Activated B cell treated with CpG ODN at 0.5 μM for 24 hours (primary cell): ENCODE data around the gene NDUFAF2. TPM values are rescaled to one million over a fixed set of nuclear protein-coding genes. Genes with fewer than 3 reads are reported as not detected.

Source experiments
- ATAC-seq: fragments of 200-7000 bp; cut with Tn5 transposase; one replicate; pipeline ENCODE4 v1.10.0; 2021; ENCODE audit warnings: low read depth, mild to moderate bottlenecking, moderate library complexity
- CTCF ChIA-PET: fragments of 350-600 bp; sonication (Branson Sonifier 250); formaldehyde crosslinking; loops from one replicate; lab custom pipeline; 2021; ENCODE audit warnings: antibody characterized with exemption; lab: Charles Lee
- POLR2A ChIA-PET: fragments of 350-600 bp; sonication (Branson Sonifier 250); formaldehyde crosslinking; loops from one replicate; lab custom pipeline; 2021; ENCODE audit warnings: antibody characterized with exemption; lab: Charles Lee
- DNase-seq: peaks from one replicate; pipeline ENCODE4 v3.0.0; 2022
- H3K27ac Mint-ChIP-seq: one replicate; pipeline ENCODE4 v1.8.0; 2020; ENCODE audit warnings: mixed read lengths
- H3K27me3 Mint-ChIP-seq: one replicate; pipeline ENCODE4 v1.8.0; 2021; ENCODE audit warnings: mixed read lengths
- H3K36me3 Mint-ChIP-seq: one replicate; pipeline ENCODE4 v1.8.0; 2021; ENCODE audit warnings: low read depth, mixed read lengths
- H3K4me1 Mint-ChIP-seq: one replicate; pipeline ENCODE4 v1.8.0; 2021; ENCODE audit warnings: mixed read lengths
- H3K4me3 Mint-ChIP-seq: one replicate; pipeline ENCODE4 v1.8.0; 2020; ENCODE audit warnings: mild to moderate bottlenecking, mixed read lengths
- H3K9me3 Mint-ChIP-seq: one replicate; pipeline ENCODE4 v1.8.0; 2020; ENCODE audit warnings: mixed read lengths
- CTCF ChIP-seq: fragments of 200-600 bp; IDR thresholded peaks from one replicate; pipeline ENCODE4 v1.8.0; 2022; ENCODE audit warnings: antibody characterized with exemption, mild to moderate bottlenecking
- intact Hi-C: fragments of 100-400 bp; cut with micrococcal nuclease; formaldehyde crosslinking; loops from one replicate; pipeline ENCODE4 v1.15.1; 2024
- total RNA-seq: library from RNA; stranded (reverse); gene quantifications from 2 replicates; pipeline ENCODE4 v1.2.3, GENCODE V29; 2022

Gene NDUFAF2
- total RNA-seq, 1 donor from 2014 or later, result 13.1 TPM

DNA sequence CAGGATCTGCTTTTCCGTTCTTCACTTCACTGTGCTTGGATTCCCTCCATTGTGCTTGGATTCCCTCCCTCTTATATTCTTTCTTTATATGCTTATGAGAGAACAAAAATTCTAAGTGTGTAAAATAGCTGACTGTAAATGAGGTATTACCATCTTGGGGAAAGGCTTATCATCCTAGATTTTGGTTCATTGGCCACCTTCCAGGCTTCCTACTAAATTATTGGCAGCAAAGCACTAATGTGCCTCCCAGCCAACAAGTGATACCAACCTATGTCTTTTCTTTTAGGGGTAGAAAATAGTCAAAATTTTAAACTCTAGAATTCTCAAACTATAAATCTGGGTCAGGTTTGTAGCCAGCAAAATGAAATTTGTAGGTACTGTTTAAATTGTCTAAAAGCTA is 52.7 kb downstream of the NDUFAF2 start:
- POLR2A ChIA-PET, result no interaction called here
- no peaks in the 10 kb centered on the region for H3K27me3 Mint-ChIP-seq
- ATAC-seq (no peak), DNase-seq (no peak)
- peaks cover 8% of the 10 kb centered on the region for H3K36me3 Mint-ChIP-seq
- TF ChIP-seq CTCF, result no peak
- CTCF ChIA-PET, result no interaction called here
- H3K27ac Mint-ChIP-seq, result no peak overlapping the region
- H3K9me3 Mint-ChIP-seq, result peaks cover 8% of the 10 kb centered on the region
- peaks cover 1% of the 10 kb centered on the region for H3K4me1 Mint-ChIP-seq
- H3K4me3 Mint-ChIP-seq, result no peak overlapping the region
- intact Hi-C loops, result no loop called here

DNA sequence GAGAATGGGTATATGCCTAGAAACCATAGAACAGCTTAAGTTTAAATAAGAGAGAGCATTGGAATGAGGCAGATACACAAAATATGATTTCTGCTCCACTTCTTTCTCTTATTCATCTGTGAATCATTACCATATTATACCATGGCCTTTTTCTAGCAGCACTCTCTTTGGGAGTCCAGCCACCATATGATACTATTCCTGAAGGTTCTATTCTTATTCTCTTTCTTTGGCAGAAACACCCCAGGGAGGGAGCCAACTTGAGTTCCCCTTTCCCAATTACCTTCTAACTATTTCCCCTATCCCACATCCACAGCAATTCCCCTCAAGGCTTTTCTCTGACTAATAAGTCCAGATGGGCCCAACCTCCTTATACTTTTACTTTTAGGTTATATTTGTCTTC is 55.9 kb downstream of the NDUFAF2 start:
- Mint-ChIP-seq H3K4me1 (peaks cover 1% of the 10 kb centered on the region), H3K9me3 (no peaks in the 10 kb centered on the region), H3K4me3 (no peak overlapping the region), H3K27me3 (no peaks in the 10 kb centered on the region), H3K27ac (no peak overlapping the region), H3K36me3 (no peaks in the 10 kb centered on the region)
- POLR2A ChIA-PET, result no interaction called here
- CTCF ChIA-PET, result no interaction called here
- TF ChIP-seq CTCF, result no peak
- intact Hi-C loops, result no loop called here
- ATAC-seq (no peak), DNase-seq (no peak)

DNA sequence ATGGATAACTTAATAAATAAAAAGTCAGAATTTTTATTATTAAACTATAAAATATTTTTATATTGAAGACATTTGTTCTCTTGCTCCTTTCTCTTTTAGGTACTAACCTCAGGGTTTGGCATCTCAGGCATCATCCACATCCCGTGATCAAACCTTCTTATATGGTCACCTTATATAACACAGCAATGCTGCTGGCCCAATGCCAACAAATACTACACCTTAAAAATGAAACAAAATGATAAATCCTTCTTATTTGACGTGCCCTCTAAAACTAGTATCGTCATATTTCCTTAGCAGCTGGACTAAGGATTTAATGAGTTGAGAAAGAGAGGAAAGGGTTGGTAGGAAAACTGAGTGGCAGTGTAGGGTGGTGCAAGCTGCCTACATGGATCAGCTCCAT is 56.6 kb downstream of the NDUFAF2 start:
- no peak overlapping the region for H3K4me3 Mint-ChIP-seq
- TF ChIP-seq CTCF, result no peak
- ChIA-PET POLR2A (no interaction called here), CTCF (no interaction called here)
- no peaks in the 10 kb centered on the region for H3K27me3 Mint-ChIP-seq
- ATAC-seq (no peak), DNase-seq (no peak)
- no peaks in the 10 kb centered on the region for H3K36me3 Mint-ChIP-seq
- H3K27ac Mint-ChIP-seq, result no peak overlapping the region
- peaks cover 1% of the 10 kb centered on the region for H3K4me1 Mint-ChIP-seq
- H3K9me3 Mint-ChIP-seq, result no peaks in the 10 kb centered on the region
- intact Hi-C loops, result no loop called here

DNA sequence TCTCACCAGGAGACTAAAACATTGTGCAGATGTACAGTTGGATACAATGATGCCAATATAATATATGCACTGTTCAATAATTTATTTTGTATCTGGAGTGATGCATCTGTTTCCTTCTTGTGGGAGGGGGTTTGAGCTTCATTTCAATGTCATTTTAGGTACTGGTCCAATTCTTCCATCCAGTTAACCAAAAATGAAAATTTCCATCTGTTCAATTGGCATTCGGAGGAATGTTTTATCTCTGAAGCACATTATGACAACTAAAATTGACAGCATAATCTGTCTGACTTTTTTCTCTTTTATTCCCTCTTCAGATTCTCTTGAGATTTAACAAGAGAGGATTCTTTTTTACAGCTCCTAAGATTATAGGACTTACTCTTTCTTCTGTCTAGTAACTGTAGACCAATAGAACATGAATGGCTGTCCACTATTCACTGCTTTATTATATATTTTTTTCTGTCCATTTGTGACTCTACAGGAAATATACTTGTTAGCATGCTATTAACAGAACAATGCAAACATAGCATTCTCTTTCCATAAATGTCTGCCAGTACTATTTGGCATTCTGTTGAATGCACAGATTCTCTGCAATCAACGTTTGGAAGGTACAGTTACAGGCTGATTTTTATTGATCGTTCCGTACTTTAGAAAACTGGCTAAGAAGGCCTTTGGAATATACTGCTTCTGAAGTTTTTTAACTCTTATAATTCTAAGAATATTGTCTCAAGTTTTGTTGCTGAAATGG is 57.8 kb downstream of the NDUFAF2 start:
- POLR2A ChIA-PET, result no interaction called here
- ATAC-seq, result no peak
- Mint-ChIP-seq H3K4me3 (no peak overlapping the region), H3K27ac (no peak overlapping the region), H3K27me3 (no peaks in the 10 kb centered on the region), H3K4me1 (no peaks in the 10 kb centered on the region), H3K36me3 (no peaks in the 10 kb centered on the region), H3K9me3 (no peaks in the 10 kb centered on the region)
- intact Hi-C loops, result no loop called here
- TF ChIP-seq CTCF, result no peak
- CTCF ChIA-PET, result no interaction called here
- DNase-seq, result no peak

DNA sequence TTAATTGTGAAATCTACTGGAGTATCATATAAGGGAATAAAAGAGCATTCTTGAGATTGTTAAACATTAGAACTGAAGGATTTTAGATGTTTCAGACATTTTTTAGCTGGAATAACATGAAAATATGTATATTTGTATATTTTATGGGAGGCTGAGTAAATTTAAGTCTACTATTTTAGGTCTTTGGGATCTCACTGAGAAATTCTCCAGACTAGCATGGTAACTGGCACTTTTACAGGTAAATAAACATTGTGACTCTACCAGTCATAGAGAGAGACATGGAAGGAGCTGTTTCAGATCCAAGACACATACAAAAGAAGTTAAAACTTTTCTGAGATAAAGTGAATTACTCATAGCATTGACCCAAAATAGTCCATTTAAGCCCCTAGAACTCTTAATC is 59.4 kb downstream of the NDUFAF2 start:
- Mint-ChIP-seq H3K4me3 (no peak overlapping the region), H3K36me3 (no peaks in the 10 kb centered on the region), H3K27ac (no peak overlapping the region), H3K4me1 (peaks cover 1% of the 10 kb centered on the region), H3K27me3 (no peaks in the 10 kb centered on the region), H3K9me3 (no peaks in the 10 kb centered on the region)
- DNase-seq (no peak), ATAC-seq (no peak)
- ChIA-PET CTCF (no interaction called here), POLR2A (no interaction called here)
- intact Hi-C loops, result no loop called here
- no peak for TF ChIP-seq CTCF
